ENCODE measurements around the gene VWA3A.
"Not testable (repeated sequence)": the region's sequence is repeated elsewhere in the genome, so short reads cannot be mapped to it uniquely, and the experiment has no call there.

The VWA3A gene

GRCh38 chr16:22092143-22092933 lies at the start of gene VWA3A:
Gene VWA3A, plus strand, starts transcription at chr16:22092541. Its CDS starts 97 bp downstream, at chr16:22092638.
- no peak for DNase-seq (ENCODE audit: low read depth in 3 of 3, low spot score in 1 of 3)

DNA sequence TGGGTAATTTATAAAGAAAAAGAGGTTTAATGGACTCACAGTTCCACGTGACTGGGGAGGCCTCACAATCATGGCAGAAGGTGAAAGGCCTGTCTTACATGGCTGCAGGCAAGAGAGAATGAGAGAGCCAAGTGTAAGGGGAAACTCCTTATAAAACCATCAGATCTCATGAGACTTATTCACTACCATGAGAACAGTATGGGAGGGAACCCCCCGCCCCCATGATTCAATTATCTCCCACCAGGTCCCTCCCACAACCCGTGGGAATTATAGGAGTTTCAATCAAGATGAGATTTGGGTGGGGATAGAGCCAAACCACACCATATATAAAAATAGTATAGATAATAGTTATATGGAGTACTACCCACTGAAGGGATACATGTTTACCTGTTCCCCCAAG lies 48.5 kb upstream of the VWA3A start:
- not testable (repeated sequence) for DNase-seq (ENCODE audit: low read depth in 3 of 3, low spot score in 1 of 3)

GRCh38 chr16:22045888-22046287 lies 46.5 kb upstream of the VWA3A start:
- DNase-seq (ENCODE audit: low read depth in 3 of 3, low spot score in 1 of 3): not testable (repeated sequence)

GRCh38 chr16:22050963-22051362 lies 41.4 kb upstream of the VWA3A start:
- DNase-seq (ENCODE audit: low read depth in 3 of 3, low spot score in 1 of 3): no peak

DNA sequence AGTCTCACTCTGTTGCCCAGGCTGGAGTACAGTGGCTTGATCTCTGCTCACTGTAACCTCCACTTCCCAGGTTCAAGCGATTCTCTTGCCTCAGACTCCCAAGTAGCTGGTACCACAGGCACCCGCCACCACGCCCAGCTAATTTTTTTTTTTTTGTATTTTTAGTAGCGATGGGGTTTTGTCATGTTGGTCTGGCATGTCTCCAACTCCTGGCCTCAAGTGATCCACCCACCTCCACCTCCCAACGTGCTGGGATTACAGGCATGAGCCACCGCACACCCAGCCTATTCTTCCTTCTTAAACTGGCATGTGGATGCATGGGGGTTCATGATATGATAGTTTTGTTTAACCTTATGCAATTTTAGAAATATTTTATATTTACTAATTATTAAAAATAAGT lies 39.4 kb upstream of the VWA3A start:
- DNase-seq (ENCODE audit: low read depth in 3 of 3, low spot score in 1 of 3): no peak

DNA sequence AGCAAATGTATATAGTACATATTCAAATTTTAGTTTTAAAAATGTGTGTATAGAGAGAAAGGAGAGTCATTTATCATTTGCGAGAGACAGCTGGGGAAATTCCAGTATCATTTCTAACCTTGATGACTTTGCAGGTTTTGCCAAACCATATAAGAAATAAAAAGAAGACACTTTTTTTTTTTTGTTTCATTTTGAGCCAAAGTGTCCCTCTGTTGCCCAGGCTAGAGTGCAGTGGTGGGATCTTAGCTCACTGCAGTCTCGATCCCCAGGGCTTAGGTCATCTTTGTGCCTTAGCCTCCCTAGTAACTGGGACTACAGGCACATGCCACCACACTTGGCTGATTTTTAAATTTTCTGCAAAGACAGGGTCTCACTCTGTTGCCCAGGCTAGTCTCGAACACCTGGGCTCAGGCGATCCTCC lies 38.4 kb upstream of the VWA3A start:
- no peak for DNase-seq (ENCODE audit: low read depth in 3 of 3, low spot score in 1 of 3)

DNA sequence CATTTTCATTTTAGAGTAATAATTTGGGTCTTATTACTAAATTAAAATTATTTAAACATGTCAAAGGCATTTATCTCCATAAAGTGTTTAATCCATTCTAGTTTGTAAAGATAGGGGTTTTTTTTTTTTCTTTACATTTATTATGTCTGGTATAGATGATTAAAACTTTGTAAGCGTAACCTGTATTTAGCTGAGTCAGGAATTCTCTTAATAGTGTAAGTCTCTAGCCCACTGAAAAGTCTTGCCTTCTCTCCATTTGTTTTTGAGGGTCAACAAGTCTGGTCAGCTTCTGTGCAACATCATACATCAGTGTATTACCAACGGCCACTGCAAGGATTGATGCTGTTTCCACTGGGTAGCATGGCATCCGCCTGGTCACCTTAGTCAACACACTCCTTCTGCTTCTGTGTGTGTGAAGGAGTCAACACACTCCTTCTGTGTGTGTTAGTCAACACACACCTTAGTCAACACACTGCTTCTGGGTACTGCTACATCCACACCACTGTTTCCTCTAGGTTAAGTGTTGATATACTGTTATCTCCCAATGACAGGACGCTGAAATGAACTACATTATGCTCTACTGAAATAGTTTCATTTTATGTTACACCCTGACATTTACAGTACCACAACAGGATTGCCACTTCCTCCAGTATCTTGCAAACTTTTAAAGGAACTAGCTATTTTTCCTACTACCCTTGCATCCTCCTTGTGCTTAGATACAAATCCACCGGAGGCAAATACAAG lies 37.3 kb upstream of the VWA3A start:
- DNase-seq (ENCODE audit: low read depth in 3 of 3, low spot score in 1 of 3): no peak

- no peak for DNase-seq (ENCODE audit: low read depth in 3 of 3, low spot score in 1 of 3)
Measured at GRCh38 chr16:22055881-22056280, 36.5 kb upstream of the VWA3A start.

- DNase-seq (ENCODE audit: low read depth in 3 of 3, low spot score in 1 of 3): no peak
Measured at GRCh38 chr16:22063888-22064467, 28.4 kb upstream of the VWA3A start.

- DNase-seq (ENCODE audit: low read depth in 3 of 3, low spot score in 1 of 3): no peak
Measured at GRCh38 chr16:22065252-22065651, 27.1 kb upstream of the VWA3A start.

GRCh38 chr16:22070361-22071330 lies 21.7 kb upstream of the VWA3A start:
- no peak for DNase-seq (ENCODE audit: low read depth in 3 of 3, low spot score in 1 of 3)

DNA sequence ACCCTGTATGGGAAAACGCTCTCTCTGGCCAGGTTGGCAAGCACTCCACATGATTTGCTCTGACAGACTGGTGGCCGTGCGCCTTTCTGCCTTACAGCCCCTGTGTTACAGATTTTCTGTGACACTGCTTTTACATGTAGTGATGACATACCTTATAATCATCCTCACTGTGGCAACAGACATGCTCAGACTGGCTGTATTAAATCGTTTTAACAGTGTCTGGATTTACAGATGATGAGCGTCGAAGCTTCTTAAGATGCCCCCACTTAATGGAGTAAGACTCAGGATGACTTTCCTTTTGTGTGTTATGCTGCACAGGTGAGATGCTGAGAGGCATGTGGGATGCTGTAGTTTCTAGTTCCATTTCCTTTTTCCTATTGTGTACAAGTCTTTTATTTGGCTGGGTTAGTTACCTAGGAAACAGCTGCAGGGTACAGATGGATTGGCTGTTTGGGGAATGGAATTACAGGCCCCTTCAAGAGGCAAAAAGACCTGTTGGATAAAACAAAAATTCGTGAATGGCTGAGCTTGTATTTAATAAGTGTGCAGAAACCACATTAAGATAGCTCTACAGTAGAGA lies 20.9 kb upstream of the VWA3A start:
- DNase-seq (ENCODE audit: low read depth in 3 of 3, low spot score in 1 of 3): no peak

- DNase-seq (ENCODE audit: low read depth in 3 of 3, low spot score in 1 of 3): no peak
Measured at GRCh38 chr16:22073350-22073749, 19.0 kb upstream of the VWA3A start.

GRCh38 chr16:22075043-22075757 lies 17.1 kb upstream of the VWA3A start:
- no peak for DNase-seq (ENCODE audit: low read depth in 3 of 3, low spot score in 1 of 3)

- DNase-seq (ENCODE audit: low read depth in 3 of 3, low spot score in 1 of 3): no peak
Measured at GRCh38 chr16:22075776-22076175, 16.6 kb upstream of the VWA3A start.

DNA sequence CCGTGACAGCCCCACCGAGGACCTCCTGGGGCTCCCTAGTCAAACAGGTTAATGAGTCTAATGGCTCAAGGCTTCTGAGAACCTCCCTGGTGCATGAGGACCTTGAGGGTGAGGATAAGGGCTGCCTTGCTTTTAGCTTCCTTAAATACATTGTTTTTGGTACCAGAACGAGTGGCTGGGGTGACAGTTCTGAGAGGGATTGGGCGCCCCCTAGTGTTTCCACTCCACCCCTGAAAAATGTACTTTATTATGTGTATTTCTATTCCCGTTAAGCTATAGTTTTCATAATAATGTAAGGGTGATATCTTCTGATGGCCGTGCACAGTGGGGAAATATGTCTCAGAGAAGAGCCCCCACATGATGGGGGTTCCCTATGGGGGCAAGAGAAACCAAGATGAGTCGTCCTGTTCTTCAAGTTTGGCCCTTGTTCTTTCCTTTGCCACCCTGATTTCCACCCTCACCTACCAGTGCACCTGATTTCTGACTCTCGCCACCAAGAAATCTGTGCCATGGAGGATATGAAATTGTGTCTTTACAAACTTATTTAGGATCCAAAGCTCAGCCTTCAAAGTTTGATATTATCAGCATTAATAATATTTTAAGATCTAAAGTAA lies 14.5 kb upstream of the VWA3A start:
- DNase-seq (ENCODE audit: low read depth in 3 of 3, low spot score in 1 of 3): peak; percentile 34 to 64 (median 47)

- no peak for DNase-seq (ENCODE audit: low read depth in 3 of 3, low spot score in 1 of 3)
Measured at GRCh38 chr16:22078656-22079055, 13.7 kb upstream of the VWA3A start.

DNA sequence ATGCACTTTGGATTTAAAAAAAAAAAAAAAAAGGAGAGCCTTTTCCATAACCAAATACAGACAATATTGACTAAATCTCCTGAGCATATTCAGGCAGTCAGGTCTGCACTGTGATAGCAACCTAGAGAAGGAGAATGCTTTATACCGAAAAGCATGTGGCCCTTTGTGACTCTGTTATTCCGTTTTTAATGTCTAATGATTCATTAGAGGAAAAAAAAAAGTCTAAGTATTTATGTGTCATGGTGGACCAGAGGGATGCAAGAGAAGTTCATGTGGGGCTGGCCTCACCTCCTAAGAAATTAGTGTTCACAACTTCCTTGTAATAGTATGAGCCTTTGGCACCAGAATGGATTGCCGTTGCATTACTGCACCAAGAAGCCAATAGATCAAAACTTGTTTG lies 11.3 kb upstream of the VWA3A start:
- no peak for DNase-seq (ENCODE audit: low read depth in 3 of 3, low spot score in 1 of 3)

GRCh38 chr16:22086440-22086839 lies 5.9 kb upstream of the VWA3A start:
- no peak for DNase-seq (ENCODE audit: low read depth in 3 of 3, low spot score in 1 of 3)

DNA sequence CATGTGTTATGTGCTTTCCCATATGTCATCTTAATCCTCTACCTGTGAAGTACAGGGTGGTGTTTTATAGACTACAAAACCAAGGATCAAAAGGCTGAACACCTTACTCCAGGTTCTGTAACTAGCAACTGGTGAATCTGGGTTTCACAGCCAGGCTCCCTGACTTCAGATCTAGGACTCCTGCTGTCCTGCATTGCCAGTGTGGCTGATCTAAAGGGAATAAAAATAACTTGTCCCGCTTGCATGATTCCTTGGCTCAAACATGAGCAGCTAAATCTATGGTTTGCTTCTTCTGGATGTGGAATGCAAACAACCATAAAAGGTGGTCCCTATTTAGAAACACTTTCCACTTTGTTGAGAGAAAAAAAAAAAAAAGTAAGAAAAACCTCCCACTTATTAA lies 3.7 kb upstream of the VWA3A start:
- no peak for DNase-seq (ENCODE audit: low read depth in 3 of 3, low spot score in 1 of 3)

Measured in stimulated activated CD4-positive, alpha-beta T cell treated with anti-CD3 and anti-CD28 coated beads, TNF-alpha, amount 100 ng/mL, for 1 hour (primary cell).